Lung (tissue), 12 donors: Measurements from ENCODE around the gene GPR137. TPM values are rescaled to one million over a fixed set of nuclear protein-coding genes. Genes with fewer than 3 reads are reported as not detected.

Source experiments
- ATAC-seq: fragments of 200-7000 bp; cut with Tn5 transposase; one replicate; pipeline ENCODE4 v1.9.1; 2020; ENCODE audit warnings: moderate number of reproducible peaks; ENCODE audit not compliant: insufficient read depth, low FRiP score
- DNase-seq, 3 donors: peaks; one replicate each; pipeline ENCODE4 v3.0.0-alpha.2; 2013 to 2017
- H3K27ac ChIP-seq, 2 donors: one replicate each; pipeline ENCODE4 v1.5.1; 2013; ENCODE audit warnings: mild to moderate bottlenecking in 2 of 2, moderate library complexity in 2 of 2, control low read depth in 1 of 2, inconsistent platforms in 1 of 2, low read depth in 1 of 2, low read length in 1 of 2
- H3K27me3 ChIP-seq, 3 donors: one replicate each; pipeline ENCODE4 v1.5.1; 2013; ENCODE audit warnings: low read length in 2 of 3; ENCODE audit not compliant: control insufficient read depth in 3 of 3, insufficient read depth in 3 of 3
- H3K36me3 ChIP-seq, 4 donors: one replicate each; pipeline ENCODE4 v1.5.1; 2013; ENCODE audit warnings: low read length in 4 of 4, mild to moderate bottlenecking in 1 of 4, moderate library complexity in 1 of 4; ENCODE audit not compliant: control insufficient read depth in 4 of 4, insufficient read depth in 4 of 4
- H3K4me1 ChIP-seq, 5 donors: one replicate each; pipeline ENCODE4 v1.5.1; 2013; ENCODE audit warnings: low read length in 5 of 5, mild to moderate bottlenecking in 2 of 5, moderate library complexity in 1 of 5; ENCODE audit not compliant: control insufficient read depth in 5 of 5, insufficient read depth in 5 of 5
- H3K4me3 ChIP-seq: one replicate; pipeline ENCODE4 v1.5.1; 2013; ENCODE audit warnings: mild to moderate bottlenecking, control low read depth, moderate library complexity
- H3K9ac ChIP-seq, 2 donors: one replicate each; pipeline ENCODE4 v1.5.1; 2013; ENCODE audit warnings: low read length in 2 of 2, control low read depth in 1 of 2; ENCODE audit not compliant: insufficient read depth in 1 of 2
- H3K9me3 ChIP-seq, 4 donors: one replicate each; pipeline ENCODE4 v1.5.1; 2013; ENCODE audit warnings: low read length in 3 of 4, mild to moderate bottlenecking in 1 of 4, moderate library complexity in 1 of 4; ENCODE audit not compliant: control insufficient read depth in 4 of 4, insufficient read depth in 3 of 4
- CTCF ChIP-seq: IDR thresholded peaks from 2 replicates; pipeline ENCODE4 v1.5.1; 2012; ENCODE audit warnings: mild to moderate bottlenecking; ENCODE audit errors: control extremely low read depth, extremely low read depth
- whole genome bisulfite sequencing, 2 donors: extraction: QIAGEN DNeasy Blood & Tissue Kit; methylation state at CpG; one replicate each; pipeline ENCODE4 v1.1.7; 2013; 5-methylcytosine and 5-hydroxymethylcytosine counted together
- polyA plus RNA-seq, 2 donors: library from polyadenylated mRNA; stranded (reverse); fragments of 200-250 nt; gene quantifications; one replicate each; pipeline ENCODE4 v1.2.1, GENCODE V29; 2013
- total RNA-seq, 2 donors: library from RNA; depleted of rRNA in 1 of 2; stranded (reverse); fragments of >200 nt in 1 of 2; gene quantifications; one replicate each; pipeline ENCODE4 v1.2.1, GENCODE V29; 2014 to 2021
- donor health status: control.
- donor health status: control.
- donor health status: Bipolar disorder and iron deficiency.
- donor health status: healthy.
- donor health status: DM: yes; HTN: yes; CAD: no.

The GPR137 gene
- total and polyA plus RNA-seq, 4 donors = 14.5 to 59.1 (median 27.5) TPM

- no peak overlapping the region for H3K9ac ChIP-seq
- ATAC-seq = no peak
- H3K9me3 ChIP-seq = no peaks in the 10 kb centered on the region
- DNase-seq = no peak
- 46% methylated on average over 31 of the region's 31 CpGs for WGBS, 2 donors
- peak overlapping the region; percentile 67 to 74 for H3K27ac ChIP-seq
- no peaks in the 10 kb centered on the region for H3K27me3 ChIP-seq
- peaks cover 0 to 34% (median 14%) of the 10 kb centered on the region in 5 donors for H3K4me1 ChIP-seq
- TF ChIP-seq CTCF = no peak
- H3K4me3 ChIP-seq = peak overlapping the region; percentile 23
- peaks cover 0 to 10% (median 1%) of the 10 kb centered on the region in 4 donors for H3K36me3 ChIP-seq
Observed at GRCh38 chr11:64247729-64248531, 37.7 kb upstream of the GPR137 start.

GRCh38 chr11:64248578-64248977 is 37.1 kb upstream of the GPR137 start:
- Histone ChIP-seq H3K9me3 (no peaks in the 10 kb centered on the region), H3K9ac (no peak overlapping the region), H3K4me3 (no peak overlapping the region), H3K36me3 (peaks cover 0 to 7% (median 1%) of the 10 kb centered on the region in 4 donors), H3K27ac (no peak overlapping the region), H3K4me1 (peaks cover 0 to 34% (median 14%) of the 10 kb centered on the region in 5 donors), H3K27me3 (no peaks in the 10 kb centered on the region)
- WGBS, 2 donors = 77 to 92% methylated on average over 7 of the region's 7 CpGs
- TF ChIP-seq CTCF = no peak
- no peak for ATAC-seq
- no peak for DNase-seq

- Histone ChIP-seq H3K4me1 (peaks cover 0 to 34% (median 14%) of the 10 kb centered on the region in 5 donors), H3K9me3 (no peaks in the 10 kb centered on the region), H3K36me3 (peaks cover 0 to 3% (median 1%) of the 10 kb centered on the region in 4 donors), H3K27me3 (no peaks in the 10 kb centered on the region), H3K9ac (no peak overlapping the region), H3K4me3 (no peak overlapping the region), H3K27ac (no peak overlapping the region)
- DNase-seq (no peak), ATAC-seq (no peak)
- no peak for TF ChIP-seq CTCF
- 96 to 97% methylated on average over 4 of the region's 4 CpGs for WGBS, 2 donors
Observed at GRCh38 chr11:64249038-64249437, 36.6 kb upstream of the GPR137 start.
